SK-N-SH (cell line): ENCODE results near the gene A1CF. TPM values are rescaled to one million over a fixed set of nuclear protein-coding genes. Genes with fewer than 3 reads are reported as not detected.
A peak's percentile ranks its signal among the peaks of the same experiment; 100 is the strongest.

ENCODE experiments used
- CTCF ChIA-PET: fragments of 300-600, 350-600 bp; formaldehyde crosslinking; extraction: SDS; loops from one replicate; lab custom pipeline; 2021; lab: Yijun Ruan, JAX
- POLR2A ChIA-PET: fragments of 350-600 bp; sonication (Branson Sonifier 250); formaldehyde crosslinking; extraction: SDS; loops from one replicate; lab custom pipeline; 2020; ENCODE audit warnings: antibody characterized with exemption, inconsistent platforms; lab: Yijun Ruan, JAX
- DNase-seq: peaks from one replicate; pipeline ENCODE4 v3.0.0; 2012
- H2AFZ ChIP-seq: fragments of 200-600 bp; sonication (generic); 2 replicates; pipeline ENCODE4 v1.8.1; 2016; ENCODE audit warnings: antibody characterized with exemption, mild to moderate bottlenecking, low read depth
- H3F3A ChIP-seq: fragments of 200-600 bp; sonication (generic); replicated peaks from 2 replicates; pipeline ENCODE3; 2016; ENCODE audit warnings: antibody characterized with exemption, mild to moderate bottlenecking; ENCODE audit not compliant: insufficient read depth
- H3K27ac ChIP-seq, 2 experiments: fragments of 200-500 bp in 1 of 2; fragments of 200-600 bp in 1 of 2; sonication (Bioruptor generic) in 1 of 2; sonication (generic), shearing (Covaris generic) in 1 of 2; 2 replicates each; pipeline versions ENCODE4 v1.5.1 to v1.6.1; 2014 to 2016; ENCODE audit warnings: low read depth in 2 of 2, inconsistent platforms in 1 of 2, low read length in 1 of 2, mild to moderate bottlenecking in 1 of 2, mixed read lengths in 1 of 2
- H3K27me3 ChIP-seq: fragments of 200-600 bp; sonication (generic), shearing (Covaris generic); 2 replicates; pipeline ENCODE4 v1.6.1; 2016; ENCODE audit warnings: mixed run types; ENCODE audit not compliant: insufficient read depth
- H3K36me3 ChIP-seq, 2 experiments: fragments of 200-500 bp in 1 of 2; fragments of 200-600 bp in 1 of 2; sonication (Bioruptor generic) in 1 of 2; sonication (generic) in 1 of 2; replicated peaks in 1 of 2; 2 replicates each; pipeline versions ENCODE3 to v1.5.1; 2014 to 2016; ENCODE audit warnings: low read length in 1 of 2, mild to moderate bottlenecking in 1 of 2; ENCODE audit not compliant: insufficient read depth in 2 of 2, control insufficient read depth in 1 of 2
- H3K4me1 ChIP-seq, 2 experiments: fragments of 200-500 bp in 1 of 2; fragments of 200-600 bp in 1 of 2; sonication (Bioruptor generic) in 1 of 2; sonication (generic), shearing (Covaris generic) in 1 of 2; 2 replicates each; pipeline versions ENCODE4 v1.5.1 to v1.6.1; 2014 to 2016; ENCODE audit warnings: low read depth in 1 of 2, low read length in 1 of 2, mixed run types in 1 of 2; ENCODE audit not compliant: insufficient read depth in 2 of 2, control insufficient read depth in 1 of 2
- H3K4me2 ChIP-seq: fragments of 200-600 bp; sonication (generic), shearing (Covaris generic); 2 replicates; pipeline ENCODE4 v1.6.1; 2017; ENCODE audit warnings: mixed run types
- H3K4me3 ChIP-seq, 2 experiments: fragments of 200-500 bp in 1 of 2; fragments of 200-600 bp in 1 of 2; sonication (Bioruptor generic) in 1 of 2; sonication (generic), shearing (Covaris generic) in 1 of 2; 2 replicates each; pipeline versions ENCODE4 v1.5.1 to v1.8.1; 2014 to 2016; ENCODE audit warnings: low read depth in 2 of 2, inconsistent platforms in 1 of 2, low read length in 1 of 2, mild to moderate bottlenecking in 1 of 2, mixed read lengths in 1 of 2, moderate library complexity in 1 of 2
- H3K79me2 ChIP-seq: fragments of 200-600 bp; sonication (generic); 2 replicates; pipeline ENCODE4 v1.8.1; 2017; ENCODE audit warnings: mild to moderate bottlenecking; ENCODE audit not compliant: insufficient read depth
- H3K9ac ChIP-seq: fragments of 200-600 bp; sonication (generic); 2 replicates; pipeline ENCODE4 v1.6.1; 2017; ENCODE audit warnings: mixed run types
- H3K9me2 ChIP-seq: fragments of 200-600 bp; sonication (generic); 2 replicates; pipeline ENCODE4 v1.6.1; 2017; ENCODE audit warnings: mixed run types
- H3K9me3 ChIP-seq: fragments of 200-600 bp; sonication (generic); 2 replicates; pipeline ENCODE4 v1.6.1; 2017; ENCODE audit warnings: mixed run types, mild to moderate bottlenecking, moderate library complexity
- H4K20me1 ChIP-seq: fragments of 200-600 bp; sonication (generic); 2 replicates; pipeline ENCODE4 v1.6.1; 2017; ENCODE audit warnings: mild to moderate bottlenecking, mixed run types; ENCODE audit not compliant: insufficient read depth
- CHD2 ChIP-seq: fragments of 150-350 bp; IDR thresholded peaks from 2 replicates; pipeline ENCODE4 v1.6.1; 2018; ENCODE audit warnings: low read length; ENCODE audit not compliant: partially characterized antibody
- ELF1 ChIP-seq: IDR thresholded peaks from 2 replicates; pipeline ENCODE4 v1.4.0; 2012
- EP300 ChIP-seq, 2 experiments: IDR thresholded peaks; 2 replicates each; pipeline versions ENCODE4 v1.4.0 to v1.6.1; 2012; ENCODE audit warnings: borderline replicate concordance in 1 of 2, low read depth in 1 of 2, low read length in 1 of 2
- FOXJ3 ChIP-seq: sonication (generic); formaldehyde crosslinking; IDR thresholded peaks from 2 replicates; pipeline ENCODE4 v1.5.1; 2020; ENCODE audit warnings: mild to moderate bottlenecking, missing genetic modification reagents
- GABPA ChIP-seq: IDR thresholded peaks from 2 replicates; pipeline ENCODE4 v1.4.0; 2012; ENCODE audit warnings: low read depth, mild to moderate bottlenecking
- JUND ChIP-seq: IDR thresholded peaks from 2 replicates; pipeline ENCODE4 v1.4.0; 2012
- MAX ChIP-seq: IDR thresholded peaks from 2 replicates; pipeline ENCODE4 v1.4.0; 2012; ENCODE audit warnings: low read depth
- MEF2A ChIP-seq: IDR thresholded peaks from 2 replicates; pipeline ENCODE4 v1.4.0; 2012; ENCODE audit warnings: low read depth, borderline replicate concordance
- NRF1 ChIP-seq: IDR thresholded peaks from 2 replicates; pipeline ENCODE4 v1.6.1; 2012; ENCODE audit warnings: low read depth, mild to moderate bottlenecking, low read length
- RAD21 ChIP-seq: IDR thresholded peaks from 2 replicates; pipeline ENCODE4 v1.6.1; 2012; ENCODE audit warnings: mild to moderate bottlenecking, low read length
- RCOR1 ChIP-seq: fragments of 150-350 bp; IDR thresholded peaks from 2 replicates; pipeline ENCODE4 v1.6.1; 2017; ENCODE audit warnings: antibody characterized with exemption, low read length
- RFX5 ChIP-seq: IDR thresholded peaks from 2 replicates; pipeline ENCODE4 v1.6.1; 2012; ENCODE audit warnings: mild to moderate bottlenecking, improper control_type of control experiment, low read length
- RXRA ChIP-seq: IDR thresholded peaks from 2 replicates; pipeline ENCODE4 v1.4.0; 2012; ENCODE audit warnings: low read depth, mild to moderate bottlenecking, borderline replicate concordance
- SIN3A ChIP-seq: IDR thresholded peaks from 2 replicates; pipeline ENCODE4 v1.6.1; 2012; ENCODE audit warnings: low read depth, mild to moderate bottlenecking, low read length, moderate library complexity, borderline replicate concordance
- SMC3 ChIP-seq: IDR thresholded peaks from 2 replicates; pipeline ENCODE4 v1.6.1; 2012; ENCODE audit warnings: low read depth, low read length, improper control_type of control experiment
- TCF12 ChIP-seq: IDR thresholded peaks from 2 replicates; pipeline ENCODE4 v1.4.0; 2012
- TEAD4 ChIP-seq: IDR thresholded peaks from 2 replicates; pipeline ENCODE4 v1.4.0; 2012; ENCODE audit warnings: mild to moderate bottlenecking, borderline replicate concordance; ENCODE audit not compliant: insufficient read depth
- USF1 ChIP-seq: IDR thresholded peaks from 2 replicates; pipeline ENCODE4 v1.4.0; 2012; ENCODE audit warnings: low read depth, borderline replicate concordance
- ZBTB33 ChIP-seq: IDR thresholded peaks from 2 replicates; pipeline ENCODE4 v1.4.0; 2012; ENCODE audit warnings: low read depth, borderline replicate concordance
- WGBS: methylation state at CpG from one replicate; pipeline ENCODE4 v1.1.6; 2017; ENCODE audit warnings: low lambda C conversion rate; 5-methylcytosine and 5-hydroxymethylcytosine counted together
- polyA plus RNA-seq, 3 experiments: library from polyadenylated mRNA; depleted of rRNA; stranded (reverse); fragments of >200 nt; gene quantifications; 2 replicates each; pipeline ENCODE4 v1.2.3, GENCODE V29; 2012
- TF ChIP-seq, protein P1 (sequence below): fragments of 150-350 bp; IDR thresholded peaks from 2 replicates; pipeline ENCODE4 v1.6.1; 2016; ENCODE audit warnings: mild to moderate bottlenecking, low read depth, low read length
- TF ChIP-seq, protein P2 (sequence below): fragments of 200-600 bp; sonication (generic); IDR thresholded peaks from 2 replicates; pipeline ENCODE4 v1.6.1; 2017; ENCODE audit warnings: antibody characterized with exemption, mild to moderate bottlenecking, moderate library complexity

A1CF gene
- polyA plus RNA-seq, 1 of the 3 experiments (the other 2 are of a cell fraction) = not detected

GRCh38 chr10:50861370-50861769 lies 24.1 kb downstream of the A1CF start (continued):
- TF ChIP-seq JUND (no peak), TCF12 (no peak), FOXJ3 (CRISPR knock-in tag) (no peak), ZBTB33 (no peak), GABPA (no peak)
- TF ChIP-seq, protein P1, sequence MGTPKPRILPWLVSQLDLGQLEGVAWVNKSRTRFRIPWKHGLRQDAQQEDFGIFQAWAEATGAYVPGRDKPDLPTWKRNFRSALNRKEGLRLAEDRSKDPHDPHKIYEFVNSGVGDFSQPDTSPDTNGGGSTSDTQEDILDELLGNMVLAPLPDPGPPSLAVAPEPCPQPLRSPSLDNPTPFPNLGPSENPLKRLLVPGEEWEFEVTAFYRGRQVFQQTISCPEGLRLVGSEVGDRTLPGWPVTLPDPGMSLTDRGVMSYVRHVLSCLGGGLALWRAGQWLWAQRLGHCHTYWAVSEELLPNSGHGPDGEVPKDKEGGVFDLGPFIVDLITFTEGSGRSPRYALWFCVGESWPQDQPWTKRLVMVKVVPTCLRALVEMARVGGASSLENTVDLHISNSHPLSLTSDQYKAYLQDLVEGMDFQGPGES = no peak

GRCh38 chr10:50857579-50857978 lies 27.8 kb downstream of the A1CF start:
- WGBS = 56% methylated on average over 5 of the region's 5 CpGs
- ChIA-PET CTCF (interaction anchor here (0.6 kb wide), 1 partner anchor 14 kb away, joined by 3 read pairs; no protein-coding TSS in a partner anchor), POLR2A (no interaction called here)
- TF ChIP-seq CHD2 (no peak), RXRA (no peak), ELF1 (no peak), MEF2A (no peak), TEAD4 (no peak), MAX (no peak), RAD21 (no peak), RFX5 (no peak), EP300 (IDR thresholded peaks at IDR 0.05; ENCODE audit: borderline replicate concordance in 1 of 2, low read depth in 1 of 2, low read length in 1 of 2) (no peak), JUND (no peak), NRF1 (no peak), RCOR1 (no peak), SMC3 (no peak), USF1 (no peak), SIN3A (no peak)
- TF ChIP-seq, protein P2, sequence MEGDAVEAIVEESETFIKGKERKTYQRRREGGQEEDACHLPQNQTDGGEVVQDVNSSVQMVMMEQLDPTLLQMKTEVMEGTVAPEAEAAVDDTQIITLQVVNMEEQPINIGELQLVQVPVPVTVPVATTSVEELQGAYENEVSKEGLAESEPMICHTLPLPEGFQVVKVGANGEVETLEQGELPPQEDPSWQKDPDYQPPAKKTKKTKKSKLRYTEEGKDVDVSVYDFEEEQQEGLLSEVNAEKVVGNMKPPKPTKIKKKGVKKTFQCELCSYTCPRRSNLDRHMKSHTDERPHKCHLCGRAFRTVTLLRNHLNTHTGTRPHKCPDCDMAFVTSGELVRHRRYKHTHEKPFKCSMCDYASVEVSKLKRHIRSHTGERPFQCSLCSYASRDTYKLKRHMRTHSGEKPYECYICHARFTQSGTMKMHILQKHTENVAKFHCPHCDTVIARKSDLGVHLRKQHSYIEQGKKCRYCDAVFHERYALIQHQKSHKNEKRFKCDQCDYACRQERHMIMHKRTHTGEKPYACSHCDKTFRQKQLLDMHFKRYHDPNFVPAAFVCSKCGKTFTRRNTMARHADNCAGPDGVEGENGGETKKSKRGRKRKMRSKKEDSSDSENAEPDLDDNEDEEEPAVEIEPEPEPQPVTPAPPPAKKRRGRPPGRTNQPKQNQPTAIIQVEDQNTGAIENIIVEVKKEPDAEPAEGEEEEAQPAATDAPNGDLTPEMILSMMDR = no peak
- H3K9ac ChIP-seq = no peak overlapping the region
- no peak for DNase-seq
- H3K4me3 ChIP-seq = no peak overlapping the region
- no peaks in the 10 kb centered on the region for H3K79me2 ChIP-seq
- H3K9me2 ChIP-seq = no peaks in the 10 kb centered on the region
- H3K4me2 ChIP-seq = no peak overlapping the region
- no peaks in the 10 kb centered on the region for H3K27me3 ChIP-seq
- no peak overlapping the region for H3K27ac ChIP-seq
- no peaks in the 10 kb centered on the region for H3K36me3 ChIP-seq
- H4K20me1 ChIP-seq = no peaks in the 10 kb centered on the region
- no peaks in the 10 kb centered on the region for H3F3A ChIP-seq
- no peaks in the 10 kb centered on the region for H3K4me1 ChIP-seq
- H2AFZ ChIP-seq = peak overlapping the region; percentile 24; the same call in 1 of the 2 replicates
- H3K9me3 ChIP-seq = no peaks in the 10 kb centered on the region
